IMR-90 (cell line): ENCODE measurements around the gene MNT. TPM values are rescaled to one million over a fixed set of nuclear protein-coding genes. Genes with fewer than 3 reads are reported as not detected.

Experiments
- ATAC-seq: fragments of 200-7000 bp; cut with Tn5 transposase; 2 replicates; pipeline ENCODE4 v1.9.1; 2020; ENCODE audit warnings: low read depth, mild to moderate bottlenecking, moderate library complexity
- BruUV-seq: library from RNA; stranded (reverse); fragments of 400-500 nt; replicated peaks from 2 replicates; lab custom pipeline; 2021; lab: Mats Ljungman, UMichigan
- CTCF ChIA-PET: fragments of 300-600 bp; formaldehyde crosslinking; extraction: SDS; loops from one replicate; lab custom pipeline; 2021; ENCODE audit warnings: antibody characterized with exemption; lab: Yijun Ruan, JAX
- POLR2A ChIA-PET: fragments of 300-600 bp; sonication (Branson Sonifier 250); formaldehyde crosslinking; loops from one replicate; lab custom pipeline; 2022; ENCODE audit warnings: antibody characterized with exemption; ENCODE audit not compliant: unreplicated experiment; lab: Charles Lee
- DNase-seq: peaks from one replicate; pipeline ENCODE4 v3.0.0; 2013
- H2AFZ ChIP-seq: replicated peaks from 2 replicates; pipeline ENCODE3; 2013; ENCODE audit warnings: low read length, mild to moderate bottlenecking; ENCODE audit not compliant: poor library complexity
- H2AK5ac ChIP-seq: 2 replicates; pipeline ENCODE4 v1.6.1; 2013; ENCODE audit warnings: low read depth, low read length, inconsistent platforms
- H2AK9ac ChIP-seq: replicated peaks from 2 replicates; pipeline ENCODE3; 2013; ENCODE audit warnings: mild to moderate bottlenecking, low read depth, low read length, moderate library complexity; ENCODE audit not compliant: poor library complexity
- H2BK120ac ChIP-seq: 2 replicates; pipeline ENCODE4 v1.6.1; 2013; ENCODE audit warnings: low read depth, low read length, inconsistent platforms
- H2BK15ac ChIP-seq: 3 replicates; pipeline ENCODE4 v1.6.1; 2013; ENCODE audit warnings: low read depth, low read length, inconsistent platforms
- H2BK20ac ChIP-seq: 2 replicates; pipeline ENCODE4 v1.6.1; 2013; ENCODE audit warnings: low read depth, mild to moderate bottlenecking, inconsistent platforms, low read length, moderate library complexity
- H2BK5ac ChIP-seq: 2 replicates; pipeline ENCODE4 v1.6.1; 2013; ENCODE audit warnings: mild to moderate bottlenecking, low read depth, low read length, inconsistent platforms; ENCODE audit not compliant: poor library complexity, severe bottlenecking
- H3K14ac ChIP-seq: replicated peaks from 2 replicates; pipeline ENCODE4 v1.6.1; 2013; ENCODE audit warnings: low read depth, low read length, inconsistent platforms
- H3K18ac ChIP-seq: 2 replicates; pipeline ENCODE4 v1.6.1; 2013; ENCODE audit warnings: low read depth, low read length, control low read depth
- H3K23ac ChIP-seq: 2 replicates; pipeline ENCODE4 v1.6.1; 2013; ENCODE audit warnings: low read depth, low read length, inconsistent platforms
- H3K27ac ChIP-seq: 2 replicates; pipeline ENCODE4 v1.5.1; 2013; ENCODE audit warnings: mild to moderate bottlenecking, control low read depth, low read length; ENCODE audit not compliant: insufficient read depth
- H3K27me3 ChIP-seq: 2 replicates; pipeline ENCODE4 v1.6.1; 2013; ENCODE audit warnings: low read length; ENCODE audit not compliant: control insufficient read depth, insufficient read depth
- H3K36me3 ChIP-seq: 2 replicates; pipeline ENCODE4 v1.6.1; 2013; ENCODE audit warnings: low read length, mixed read lengths; ENCODE audit not compliant: control insufficient read depth, insufficient read depth
- H3K4ac ChIP-seq: 2 replicates; pipeline ENCODE4 v1.6.1; 2013; ENCODE audit warnings: low read depth, low read length, inconsistent platforms
- H3K4me1 ChIP-seq: 2 replicates; pipeline ENCODE4 v1.6.1; 2013; ENCODE audit warnings: low read length, mixed read lengths; ENCODE audit not compliant: control insufficient read depth, insufficient read depth
- H3K4me2 ChIP-seq: 2 replicates; pipeline ENCODE4 v1.6.1; 2013; ENCODE audit warnings: low read depth, mild to moderate bottlenecking, control low read depth, low read length, moderate library complexity
- H3K4me3 ChIP-seq: 2 replicates; pipeline ENCODE4 v1.5.1; 2013; ENCODE audit warnings: low read depth, mild to moderate bottlenecking, control low read depth, low read length, moderate library complexity; ENCODE audit not compliant: insufficient read depth
- H3K56ac ChIP-seq: 2 replicates; pipeline ENCODE4 v1.6.1; 2013; ENCODE audit warnings: low read length, inconsistent platforms; ENCODE audit not compliant: insufficient read depth; ENCODE audit errors: extremely low read depth
- H3K79me1 ChIP-seq, 2 experiments: 2 replicates each; pipeline ENCODE4 v1.6.1; 2013; ENCODE audit warnings: low read length in 2 of 2, inconsistent platforms in 1 of 2, low read depth in 1 of 2
- H3K9ac ChIP-seq: 2 replicates; pipeline ENCODE4 v1.6.1; 2013; ENCODE audit warnings: low read depth, low read length, control low read depth
- H3K9me1 ChIP-seq: 2 replicates; pipeline ENCODE4 v1.6.1; 2013; ENCODE audit warnings: low read length, inconsistent platforms; ENCODE audit not compliant: insufficient read depth
- H3K9me3 ChIP-seq: 2 replicates; pipeline ENCODE4 v1.6.1; 2013; ENCODE audit warnings: low read length; ENCODE audit not compliant: control insufficient read depth, insufficient read depth
- H4K20me1 ChIP-seq: 2 replicates; pipeline ENCODE4 v1.6.1; 2013; ENCODE audit warnings: low read length, inconsistent platforms; ENCODE audit not compliant: insufficient read depth
- H4K5ac ChIP-seq: 2 replicates; pipeline ENCODE4 v1.6.1; 2013; ENCODE audit warnings: mild to moderate bottlenecking, low read depth, low read length, control low read depth
- H4K8ac ChIP-seq, 2 experiments: 2 replicates each; pipeline ENCODE4 v1.6.1; 2013; ENCODE audit warnings: low read depth in 2 of 2, low read length in 2 of 2, control low read depth in 1 of 2, inconsistent platforms in 1 of 2
- H4K91ac ChIP-seq: 2 replicates; pipeline ENCODE4 v1.6.1; 2013; ENCODE audit warnings: low read depth, low read length, inconsistent platforms; ENCODE audit not compliant: insufficient read depth
- BHLHE40 ChIP-seq: fragments of 150-350 bp; IDR thresholded peaks from 2 replicates; pipeline ENCODE4 v1.6.1; 2016; ENCODE audit warnings: mild to moderate bottlenecking, low read depth, low read length
- CEBPB ChIP-seq: IDR thresholded peaks from 2 replicates; pipeline ENCODE4 v1.6.1; 2012; ENCODE audit warnings: low read depth, low read length, improper control_type of control experiment
- CHD1 ChIP-seq: IDR thresholded peaks from 2 replicates; pipeline ENCODE4 v1.6.1; 2012; ENCODE audit warnings: low read depth, low read length, improper control_type of control experiment
- FOS ChIP-seq: fragments of 150-350 bp; IDR thresholded peaks from 2 replicates; pipeline ENCODE4 v1.6.1; 2016; ENCODE audit warnings: low read depth, low read length
- MAFK ChIP-seq: IDR thresholded peaks from 2 replicates; pipeline ENCODE4 v1.6.1; 2012; ENCODE audit warnings: low read depth, low read length, improper control_type of control experiment
- MAZ ChIP-seq: IDR thresholded peaks from 2 replicates; pipeline ENCODE4 v1.6.1; 2012; ENCODE audit warnings: low read depth, mild to moderate bottlenecking, low read length, improper control_type of control experiment, moderate library complexity, borderline replicate concordance
- MXI1 ChIP-seq: IDR thresholded peaks from 2 replicates; pipeline ENCODE4 v1.6.1; 2012; ENCODE audit warnings: low read depth, mild to moderate bottlenecking, low read length, moderate library complexity, borderline replicate concordance
- NFE2L2 ChIP-seq: fragments of 150-350 bp; IDR thresholded peaks from 2 replicates; pipeline ENCODE4 v1.6.1; 2016; ENCODE audit warnings: low read depth, mild to moderate bottlenecking, low read length
- POLR2A ChIP-seq: IDR thresholded peaks from 2 replicates; pipeline ENCODE4 v1.6.1; 2012; ENCODE audit warnings: mild to moderate bottlenecking, low read depth, low read length
- SMC3 ChIP-seq: fragments of 150-350 bp; IDR thresholded peaks from 2 replicates; pipeline ENCODE4 v1.6.1; 2016; ENCODE audit warnings: low read depth, mild to moderate bottlenecking, antibody characterized with exemption, low read length, moderate library complexity
- USF2 ChIP-seq: fragments of 150-350 bp; IDR thresholded peaks from 2 replicates; pipeline ENCODE4 v1.6.1; 2017; ENCODE audit warnings: mild to moderate bottlenecking, antibody characterized with exemption, low read length, low read depth
- WGBS, 2 experiments: methylation state at CpG; one replicate each; pipeline versions ENCODE4 v1.1.5 to v1.1.7; 2013; ENCODE audit warnings: missing lambda C conversion rate in 2 of 2; ENCODE audit not compliant: insufficient read length in 1 of 2; ENCODE audit errors: extremely low coverage in 2 of 2; 5-methylcytosine and 5-hydroxymethylcytosine counted together
- dilution Hi-C: fragments of 300-500 bp; cut with HindIII; formaldehyde crosslinking; loops from one replicate; pipeline ENCODE4 v1.14.3; 2018; ENCODE audit warnings: low sequenced_read_pairs; ENCODE audit not compliant: unreplicated experiment
- in situ Hi-C: fragments of 300-500 bp; cut with MboI; formaldehyde crosslinking; loops from 3 replicates; pipeline ENCODE4 v1.14.3; 2019; ENCODE audit warnings: low sequenced_read_pairs, inconsistent platforms, mixed read lengths
- intact Hi-C: fragments of 100-400 bp; cut with micrococcal nuclease; formaldehyde crosslinking; loops from 2 replicates; pipeline ENCODE4 v1.10.0; 2022
- polyA plus RNA-seq, 3 experiments: library from polyadenylated mRNA; depleted of rRNA; stranded (reverse); fragments of >200 nt; gene quantifications; 2 replicates each; pipeline ENCODE4 v1.2.3, GENCODE V29; 2012; ENCODE audit warnings: low replicate concordance in 1 of 3
- total RNA-seq: library from RNA; depleted of rRNA; stranded (reverse); fragments of >200 nt; gene quantifications from 2 replicates; pipeline ENCODE4 v1.2.3, GENCODE V29; 2012

The MNT gene
- total and polyA plus RNA-seq, 2 of the 4 experiments (the other 2 are of a cell fraction) = 1.4 to 8.3 TPM

GRCh38 chr17:2392252-2393173, 8.3 kb downstream of the MNT start:
- Histone ChIP-seq H3K4me2 (peak overlapping the region; percentile 80), H4K91ac (peak overlapping the region; percentile 20), H4K20me1 (peaks cover 47% of the 10 kb centered on the region), H3K23ac (peak overlapping the region; percentile 21; the same call in 1 of the 2 replicates), H3K27ac (peak overlapping the region; percentile 98), H3K4me3 (peak overlapping the region; percentile 61), H3K4me1 (peaks cover 31% of the 10 kb centered on the region), H2AK9ac (peak overlapping the region; percentile 97), H3K56ac (peak overlapping the region; percentile 70), H3K9ac (peak overlapping the region; percentile 69), H2AK5ac (peak overlapping the region; percentile 92), H2AFZ (peak overlapping the region; percentile 91), H2BK15ac (no peak overlapping the region), H2BK120ac (peak overlapping the region; percentile 11; the same call in 1 of the 2 replicates), H3K18ac (0 out of 2 replicates have a peak overlapping the region, but pooled peaks have one; percentile 9), H2BK5ac (peak overlapping the region; percentile 93), H3K4ac (peak overlapping the region; percentile 88), H3K14ac (peak overlapping the region; percentile 59), H3K27me3 (no peaks in the 10 kb centered on the region), H3K36me3 (peaks cover 5% of the 10 kb centered on the region; the same call in 1 of the 2 replicates), H3K79me1 (peaks cover 18 to 74% of the 10 kb centered on the region in 2 experiments), H3K9me1 (peaks cover 9% of the 10 kb centered on the region), H4K5ac (no peak overlapping the region), H4K8ac (peak overlapping the region; percentile 8 to 35; a peak in 2 of 4 replicates), H2BK20ac (no peak overlapping the region), H3K9me3 (no peaks in the 10 kb centered on the region)
- intact Hi-C loops (loop anchor here (1.0 kb wide), 2 partner anchors 9 to 24 kb away; partner anchors contain the start of gene MNT), dilution Hi-C loops (no loop called here), in situ Hi-C loops (no loop called here)
- BruUV-seq = no TSS peak
- ChIA-PET CTCF (interaction anchor here (1.4 to 3.2 kb wide), 3 partner anchors 10 to 23 kb away, joined by 3 to 21 read pairs (median 6); no protein-coding TSS in a partner anchor), POLR2A (interaction anchor here (0.6 to 1.2 kb wide), 3 partner anchors 9 to 29 kb away, joined by 3 read pairs; no protein-coding TSS in a partner anchor)
- DNase-seq (peak; percentile 94), ATAC-seq (peak; percentile 59)
- WGBS, 2 experiments = 2% methylated on average over 13 of the region's 83 CpGs; no CpG with 5 or more reads in 1 of the 2 experiments
- TF ChIP-seq FOS (no peak), NFE2L2 (no peak), SMC3 (no peak), USF2 (peak; percentile 42; the same call in 1 of the 2 replicates), MXI1 (peak; percentile 69; the same call in 1 of the 2 replicates), BHLHE40 (peak; percentile 51; the same call in 1 of the 2 replicates), CHD1 (no peak; the same call in 1 of the 2 replicates), CEBPB (peak; percentile 93), POLR2A (peak; percentile 65), MAFK (no peak), MAZ (peak; percentile 98)
